ENCODE measurements around the gene MYBL2. TPM values are rescaled to one million over a fixed set of nuclear protein-coding genes. Genes with fewer than 3 reads are reported as not detected.
"Not testable (repeated sequence)": the region's sequence is repeated elsewhere in the genome, so short reads cannot be mapped to it uniquely, and the experiment has no call there.

Gene MYBL2
- total RNA-seq, 1 experiment from 2014 or later = 125 TPM

DNA sequence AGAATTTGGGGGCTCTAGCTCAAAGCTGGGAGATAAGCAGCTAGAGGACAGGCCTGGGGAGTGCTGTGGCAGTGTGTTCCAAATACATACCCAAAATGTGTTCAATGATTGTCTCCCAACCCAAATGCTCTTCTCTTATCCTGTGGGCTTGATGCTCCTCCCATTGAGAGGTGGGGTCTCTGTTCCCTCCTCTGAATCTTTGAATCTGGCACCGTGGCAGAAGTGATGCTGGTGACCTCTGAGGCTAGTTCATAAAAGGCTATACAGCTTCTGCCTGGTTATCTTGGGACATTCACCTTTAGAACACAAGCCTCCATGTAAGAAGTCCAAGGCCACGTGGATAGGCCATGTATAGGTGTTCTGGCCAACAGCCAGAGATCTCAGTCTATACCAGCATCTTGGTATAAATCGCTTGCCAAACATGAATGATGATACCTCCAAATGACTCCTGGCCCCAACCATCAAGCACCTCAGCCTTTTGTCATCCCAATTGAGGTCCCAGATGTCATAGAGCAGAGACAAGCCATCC is 15.9 kb upstream of the MYBL2 start:
- Mint-ChIP-seq H3K27ac (ENCODE audit: unreplicated experiment) (no peak overlapping the region), H3K4me1 (ENCODE audit: low read depth, unreplicated experiment) (no peaks in the 10 kb centered on the region), H3K9me3 (ENCODE audit: low read depth, unreplicated experiment) (no peaks in the 10 kb centered on the region), H3K36me3 (ENCODE audit: insufficient read depth, unreplicated experiment) (peaks cover 14% of the 10 kb centered on the region), H3K4me3 (ENCODE audit: low read depth, unreplicated experiment) (no peak overlapping the region), H3K27me3 (ENCODE audit: unreplicated experiment) (no peaks in the 10 kb centered on the region)
- TF ChIP-seq, protein P1, sequence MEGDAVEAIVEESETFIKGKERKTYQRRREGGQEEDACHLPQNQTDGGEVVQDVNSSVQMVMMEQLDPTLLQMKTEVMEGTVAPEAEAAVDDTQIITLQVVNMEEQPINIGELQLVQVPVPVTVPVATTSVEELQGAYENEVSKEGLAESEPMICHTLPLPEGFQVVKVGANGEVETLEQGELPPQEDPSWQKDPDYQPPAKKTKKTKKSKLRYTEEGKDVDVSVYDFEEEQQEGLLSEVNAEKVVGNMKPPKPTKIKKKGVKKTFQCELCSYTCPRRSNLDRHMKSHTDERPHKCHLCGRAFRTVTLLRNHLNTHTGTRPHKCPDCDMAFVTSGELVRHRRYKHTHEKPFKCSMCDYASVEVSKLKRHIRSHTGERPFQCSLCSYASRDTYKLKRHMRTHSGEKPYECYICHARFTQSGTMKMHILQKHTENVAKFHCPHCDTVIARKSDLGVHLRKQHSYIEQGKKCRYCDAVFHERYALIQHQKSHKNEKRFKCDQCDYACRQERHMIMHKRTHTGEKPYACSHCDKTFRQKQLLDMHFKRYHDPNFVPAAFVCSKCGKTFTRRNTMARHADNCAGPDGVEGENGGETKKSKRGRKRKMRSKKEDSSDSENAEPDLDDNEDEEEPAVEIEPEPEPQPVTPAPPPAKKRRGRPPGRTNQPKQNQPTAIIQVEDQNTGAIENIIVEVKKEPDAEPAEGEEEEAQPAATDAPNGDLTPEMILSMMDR (IDR thresholded peaks at IDR 0.05; ENCODE audit: unreplicated experiment) = no peak
- intact Hi-C loops (cut with micrococcal nuclease; ENCODE audit: unreplicated experiment) = no loop called here
- CTCF ChIA-PET = interaction anchor here (2.1 kb wide), 1 partner anchor 10 kb away, joined by 7 read pairs; no protein-coding TSS in a partner anchor
- BruUV-seq (replicated peaks) = no TSS peak
- no peak for DNase-seq

DNA sequence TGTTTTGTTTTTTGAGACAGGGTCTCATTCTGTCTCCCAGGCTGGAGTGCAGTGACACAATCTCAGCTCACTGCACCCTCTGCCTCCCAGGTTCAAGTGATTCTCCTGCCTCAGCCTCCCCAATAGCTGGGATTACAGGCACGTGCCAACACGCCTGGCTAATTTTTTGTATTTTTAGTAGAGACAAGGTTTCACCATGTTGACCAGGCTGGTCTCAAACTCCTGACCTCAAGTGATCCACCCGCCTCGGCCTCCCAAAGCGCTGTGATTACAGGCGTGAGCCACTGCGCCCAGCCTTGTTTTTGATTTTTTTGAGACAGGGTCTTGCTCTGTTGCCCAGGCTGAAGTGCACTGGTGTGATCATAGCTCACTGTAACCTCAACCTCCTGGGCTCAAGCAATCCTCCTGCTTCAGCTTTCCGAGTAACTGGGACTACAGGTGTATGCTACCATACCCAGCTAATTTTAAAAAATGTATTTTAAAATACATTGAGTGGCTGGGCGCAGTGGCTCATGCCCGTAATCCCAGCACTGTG is 15.2 kb upstream of the MYBL2 start:
- H3K36me3 Mint-ChIP-seq (ENCODE audit: insufficient read depth, unreplicated experiment) = peaks cover 15% of the 10 kb centered on the region
- CTCF ChIA-PET; H3K9me3 Mint-ChIP-seq (ENCODE audit: low read depth, unreplicated experiment); intact Hi-C loops (cut with micrococcal nuclease; ENCODE audit: unreplicated experiment); H3K4me1 Mint-ChIP-seq (ENCODE audit: low read depth, unreplicated experiment); H3K27me3 Mint-ChIP-seq (ENCODE audit: unreplicated experiment); H3K4me3 Mint-ChIP-seq (ENCODE audit: low read depth, unreplicated experiment); H3K27ac Mint-ChIP-seq (ENCODE audit: unreplicated experiment); BruUV-seq (replicated peaks); DNase-seq: not testable (repeated sequence)

DNA sequence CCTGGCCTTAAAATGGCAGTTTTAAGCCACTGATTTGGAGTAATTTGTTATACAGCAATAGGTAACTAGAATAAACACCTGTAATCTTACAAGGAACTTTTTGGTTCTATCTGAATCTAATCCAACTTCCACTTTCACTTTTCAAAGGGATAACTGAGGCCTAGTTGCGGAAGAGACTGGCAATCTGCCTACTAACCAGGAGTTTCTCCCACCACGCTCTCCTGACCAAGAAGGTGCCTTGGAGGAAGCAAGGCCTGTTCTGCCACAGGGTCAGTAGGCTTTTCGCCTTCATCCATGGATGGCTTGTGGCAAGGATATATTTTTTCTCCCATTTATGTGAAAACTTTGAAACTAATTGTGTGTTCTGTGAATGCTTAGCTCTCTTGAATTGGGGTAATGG is 12.9 kb upstream of the MYBL2 start:
- Mint-ChIP-seq H3K27ac (ENCODE audit: unreplicated experiment) (no peak overlapping the region), H3K27me3 (ENCODE audit: unreplicated experiment) (no peaks in the 10 kb centered on the region)
- BruUV-seq (replicated peaks) = no TSS peak

DNA sequence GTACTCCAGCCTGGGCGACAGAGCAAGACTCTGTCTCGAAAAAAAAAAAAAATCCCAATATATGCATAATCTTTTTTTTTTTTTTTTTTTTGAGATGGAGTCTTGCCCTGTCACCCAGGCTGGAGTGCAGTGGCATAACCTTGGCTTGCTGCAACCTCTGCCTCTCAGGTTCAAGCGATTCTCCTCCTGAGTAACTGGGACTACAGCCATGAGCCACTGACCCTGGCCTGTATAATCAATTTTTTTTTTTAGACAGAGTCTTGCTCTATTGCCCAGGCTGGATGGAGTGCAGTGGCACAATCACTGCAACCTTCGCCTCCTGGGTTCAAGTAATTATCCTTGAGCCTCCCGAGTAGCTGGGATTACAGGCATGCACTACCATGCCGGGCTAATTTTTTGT is 11.7 kb upstream of the MYBL2 start:
- intact Hi-C loops (cut with micrococcal nuclease; ENCODE audit: unreplicated experiment); H3K9me3 Mint-ChIP-seq (ENCODE audit: low read depth, unreplicated experiment); DNase-seq; H3K27me3 Mint-ChIP-seq (ENCODE audit: unreplicated experiment); BruUV-seq (replicated peaks); H3K27ac Mint-ChIP-seq (ENCODE audit: unreplicated experiment); H3K4me1 Mint-ChIP-seq (ENCODE audit: low read depth, unreplicated experiment); H3K4me3 Mint-ChIP-seq (ENCODE audit: low read depth, unreplicated experiment): not testable (repeated sequence)
- peaks cover 17% of the 10 kb centered on the region for H3K36me3 Mint-ChIP-seq (ENCODE audit: insufficient read depth, unreplicated experiment)
- CTCF ChIA-PET = interaction anchor here (0.8 kb wide), 1 partner anchor 361 kb away, joined by 4 read pairs; no protein-coding TSS in a partner anchor

More for the DNA sequence above, 12.9 kb upstream of the MYBL2 start:
- no peaks in the 10 kb centered on the region for H3K9me3 Mint-ChIP-seq (ENCODE audit: low read depth, unreplicated experiment)
- CTCF ChIA-PET = no interaction called here
- intact Hi-C loops (cut with micrococcal nuclease; ENCODE audit: unreplicated experiment) = no loop called here
- TF ChIP-seq, protein P1 (IDR thresholded peaks at IDR 0.05; ENCODE audit: unreplicated experiment) = no peak
- no peaks in the 10 kb centered on the region for H3K4me1 Mint-ChIP-seq (ENCODE audit: low read depth, unreplicated experiment)
- peaks cover 17% of the 10 kb centered on the region for H3K36me3 Mint-ChIP-seq (ENCODE audit: insufficient read depth, unreplicated experiment)
- no peak overlapping the region for H3K4me3 Mint-ChIP-seq (ENCODE audit: low read depth, unreplicated experiment)
- no peak for DNase-seq

DNA sequence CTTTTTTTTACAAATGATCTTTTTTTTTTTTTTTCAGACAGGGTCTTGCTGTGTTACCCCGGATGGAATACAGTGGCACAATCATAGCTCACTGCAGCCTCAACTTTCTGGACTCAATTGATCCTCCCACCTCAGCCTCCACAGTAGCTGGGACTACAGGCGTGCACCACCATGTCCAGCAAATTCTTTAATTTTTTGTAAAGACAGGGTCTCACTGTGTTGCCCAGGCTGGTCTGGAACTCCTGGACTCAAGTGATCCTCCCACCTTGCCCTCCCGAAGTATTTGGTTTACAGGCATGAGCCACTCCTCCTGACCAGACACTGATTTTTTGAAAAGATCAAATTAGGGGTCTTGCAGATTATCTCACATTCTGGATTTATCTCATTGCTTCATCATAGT is 11.0 kb upstream of the MYBL2 start:
- Mint-ChIP-seq H3K4me3 (ENCODE audit: low read depth, unreplicated experiment) (peak overlapping the region; percentile 100), H3K4me1 (ENCODE audit: low read depth, unreplicated experiment) (no peaks in the 10 kb centered on the region), H3K36me3 (ENCODE audit: insufficient read depth, unreplicated experiment) (peaks cover 17% of the 10 kb centered on the region), H3K27ac (ENCODE audit: unreplicated experiment) (no peak overlapping the region), H3K27me3 (ENCODE audit: unreplicated experiment) (no peaks in the 10 kb centered on the region), H3K9me3 (ENCODE audit: low read depth, unreplicated experiment) (no peaks in the 10 kb centered on the region)
- intact Hi-C loops (cut with micrococcal nuclease; ENCODE audit: unreplicated experiment) = no loop called here
- CTCF ChIA-PET = interaction anchor here (0.8 kb wide), 1 partner anchor 360 kb away, joined by 4 read pairs; no protein-coding TSS in a partner anchor
- TF ChIP-seq, protein P1 (IDR thresholded peaks at IDR 0.05; ENCODE audit: unreplicated experiment) = no peak
- DNase-seq = no peak
- BruUV-seq (replicated peaks) = no TSS peak

Data from Calu3 (cell line).